SHP77 treated with DMSO at 0.1 percent for 48 hours (cell line): Measurements from ENCODE around the gene RPTOR.
A peak's percentile ranks its signal among the peaks of the same experiment; 100 is the strongest.

Source experiments
- DNase-seq: peaks from one replicate; lab custom pipeline; 2025; lab: John Stamatoyannopoulos, UW

RPTOR gene

GRCh38 chr17:81002409-81003361 lies 458.0 kb downstream of the RPTOR start:
- DNase-seq: peak; percentile 89

GRCh38 chr17:81003711-81004475 lies 459.3 kb downstream of the RPTOR start:
- no peak for DNase-seq

DNA sequence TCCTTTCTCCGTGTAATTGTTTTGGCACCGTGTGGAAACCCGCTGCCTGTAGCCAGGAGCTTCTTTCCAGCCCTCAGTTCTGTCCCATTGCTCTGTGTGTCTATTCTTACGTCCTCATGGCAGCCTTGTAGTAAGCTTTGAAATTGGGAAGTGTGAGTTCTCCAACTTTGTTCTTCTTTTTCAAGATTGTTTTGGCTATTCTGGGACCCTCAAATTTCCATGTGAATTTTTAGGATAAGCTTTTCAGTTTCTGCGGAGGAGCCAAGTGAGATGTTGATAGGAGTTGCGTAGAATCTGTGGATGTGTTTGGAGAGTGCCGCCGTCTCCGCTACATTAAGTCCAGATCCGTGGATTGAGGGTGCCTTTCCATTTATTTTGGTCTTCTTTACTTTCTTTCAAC lies 462.3 kb downstream of the RPTOR start:
- no peak for DNase-seq

GRCh38 chr17:81008140-81008539 lies 463.5 kb downstream of the RPTOR start:
- DNase-seq: no peak

GRCh38 chr17:81009136-81009535 lies 464.5 kb downstream of the RPTOR start:
- no peak for DNase-seq

GRCh38 chr17:81010935-81011334 lies 466.3 kb downstream of the RPTOR start:
- DNase-seq: no peak

DNA sequence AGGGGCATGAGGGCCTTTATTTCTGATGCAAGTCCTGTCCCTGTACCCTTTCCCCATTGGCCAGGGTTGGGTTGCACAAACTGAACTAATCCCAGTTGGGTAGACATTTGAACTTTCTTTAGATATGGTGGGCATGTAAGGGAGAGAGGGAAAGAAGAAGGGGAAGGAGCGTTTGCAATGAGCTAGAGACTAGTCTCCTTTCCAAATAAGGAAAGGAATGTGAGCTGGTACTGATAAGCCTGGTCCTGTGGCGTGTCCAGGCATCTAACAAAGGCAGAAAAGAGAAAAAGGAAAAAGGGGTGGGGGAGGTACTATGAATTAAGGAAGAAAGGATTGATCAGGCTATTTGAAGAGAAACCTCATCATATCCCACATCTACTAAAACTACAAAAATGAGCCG lies 467.3 kb downstream of the RPTOR start:
- no peak for DNase-seq

DNA sequence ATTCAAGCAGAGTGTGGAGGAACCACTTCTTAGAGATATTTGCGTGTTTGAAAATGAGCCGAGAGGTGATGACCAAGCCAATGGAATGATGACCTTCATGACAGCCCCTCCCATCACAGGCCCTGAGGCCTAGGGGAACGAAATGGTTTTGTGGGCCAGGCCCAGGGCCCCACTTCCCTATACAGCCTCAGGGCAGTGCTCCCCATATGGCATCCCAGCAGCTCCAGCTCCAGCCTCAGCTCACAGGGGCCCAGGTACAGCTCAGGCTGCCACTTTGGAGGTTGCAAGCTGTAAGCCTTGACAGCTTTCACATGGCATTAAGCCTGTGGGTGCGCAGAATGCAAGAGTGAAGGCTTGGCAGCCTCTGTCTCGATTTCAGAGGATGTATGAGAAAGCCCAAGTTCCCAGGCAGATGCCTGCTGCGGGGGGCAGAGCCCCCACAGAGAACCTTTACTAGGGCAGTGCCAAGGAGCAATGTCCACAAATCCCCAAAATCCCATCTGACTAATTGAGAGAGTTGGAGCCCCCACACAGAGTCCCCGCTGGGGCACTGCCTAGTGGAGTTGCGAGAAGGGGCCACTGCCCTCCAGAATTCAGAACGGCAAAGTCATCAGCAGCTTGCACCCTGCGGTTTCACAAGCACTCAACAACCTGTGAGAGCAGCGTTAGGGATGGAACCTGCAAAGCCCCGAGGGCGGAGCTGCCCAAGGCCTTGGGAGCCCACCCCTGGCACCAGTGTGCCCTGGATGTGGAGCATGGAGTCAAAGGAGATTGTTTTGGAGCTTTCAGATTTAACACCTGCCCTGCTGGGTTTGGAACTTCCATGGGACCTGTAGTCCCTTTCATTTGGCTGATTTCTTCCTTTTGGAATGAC lies 468.2 kb downstream of the RPTOR start:
- no peak for DNase-seq

DNA sequence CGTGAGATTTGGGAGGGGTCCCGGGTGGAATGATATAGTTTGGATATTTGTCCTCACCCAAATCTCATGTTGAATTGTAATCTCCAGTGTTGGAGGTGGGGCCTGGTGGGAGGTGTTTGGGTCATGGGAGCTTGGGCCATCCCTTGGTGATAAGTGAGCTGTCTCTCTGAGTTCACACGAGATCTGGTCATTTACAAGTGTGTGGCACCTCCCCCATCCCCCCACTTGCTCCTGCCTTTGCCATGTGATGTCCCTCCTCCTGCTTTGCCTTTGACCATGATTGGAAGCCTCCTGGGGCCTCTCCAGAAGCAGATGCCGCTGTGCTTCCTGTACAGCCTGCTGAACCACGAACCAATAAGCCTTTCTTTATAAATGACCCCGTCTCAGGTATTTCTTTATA lies 469.0 kb downstream of the RPTOR start:
- no peak for DNase-seq

DNA sequence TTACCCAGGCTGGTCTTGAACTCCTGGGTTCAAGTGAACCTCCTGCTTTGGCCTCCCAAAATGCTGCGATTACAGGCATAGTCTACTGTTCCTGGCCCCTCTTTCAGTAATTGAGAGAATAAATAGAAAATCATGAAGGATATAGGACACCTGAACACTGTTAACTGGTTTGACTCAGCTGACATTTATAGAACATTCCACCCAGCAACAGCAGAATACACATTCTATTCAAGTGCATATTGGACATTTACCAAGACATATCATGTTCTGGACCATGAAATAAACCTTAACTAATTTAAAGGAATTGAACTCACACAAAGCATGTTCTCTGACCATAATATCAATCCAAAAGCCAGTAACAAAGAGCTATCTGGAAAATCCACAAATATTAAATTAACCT lies 470.5 kb downstream of the RPTOR start:
- DNase-seq: no peak
